SK-N-SH treated with all-trans-retinoic acid at 6 μM for 48 hours (cell line): ENCODE measurements around the gene TMED8.

Experiments
- ATAC-seq: fragments of 200-7000 bp; cut with Tn5 transposase; 3 replicates; pipeline ENCODE4 v1.9.1; 2020; ENCODE audit warnings: mild to moderate bottlenecking, moderate library complexity
- ARNTL ChIP-seq: fragments of 450-650 bp; formaldehyde crosslinking; IDR thresholded peaks from 2 replicates; pipeline ENCODE4 v1.5.0; 2020; ENCODE audit warnings: low read depth, mild to moderate bottlenecking, moderate library complexity, borderline replicate concordance
- BACH2 ChIP-seq: fragments of 250-450 bp; sonication (Bioruptor Pico); IDR thresholded peaks from 2 replicates; pipeline ENCODE4 v1.9.0; 2021; ENCODE audit warnings: mild to moderate bottlenecking, borderline replicate concordance
- CSDC2 ChIP-seq: fragments of 250-450 bp; sonication (Bioruptor Pico); IDR thresholded peaks from 2 replicates; pipeline ENCODE4 v1.5.0; 2020; ENCODE audit warnings: mild to moderate bottlenecking, moderate library complexity
- ESRRG ChIP-seq: fragments of 250-450 bp; sonication (Bioruptor Pico); IDR thresholded peaks from 2 replicates; pipeline ENCODE4 v1.6.1; 2021; ENCODE audit warnings: mild to moderate bottlenecking
- GLIS3 ChIP-seq: fragments of 250-450 bp; sonication (Bioruptor Pico); IDR thresholded peaks from 2 replicates; pipeline ENCODE4 v1.5.0; 2020; ENCODE audit warnings: mild to moderate bottlenecking, moderate library complexity
- ISL1 ChIP-seq: fragments of 250-450 bp; sonication (Bioruptor Pico); IDR thresholded peaks from 2 replicates; pipeline ENCODE4 v2.1.2; 2022; ENCODE audit warnings: mild to moderate bottlenecking, moderate library complexity
- OSR1 ChIP-seq: fragments of 250-450 bp; sonication (Bioruptor Pico); IDR thresholded peaks from 2 replicates; pipeline ENCODE4 v1.8.0; 2022; ENCODE audit warnings: moderate library complexity, mild to moderate bottlenecking, inconsistent platforms
- PPARA ChIP-seq: fragments of 250-450 bp; sonication (Bioruptor Pico); IDR thresholded peaks from 2 replicates; pipeline ENCODE4 v1.5.0; 2020; ENCODE audit warnings: mild to moderate bottlenecking, borderline replicate concordance
- RARB ChIP-seq: fragments of 250-450 bp; sonication (Bioruptor Pico); IDR thresholded peaks from 2 replicates; pipeline ENCODE4 v1.8.0; 2021; ENCODE audit warnings: mild to moderate bottlenecking, moderate library complexity
- SNAI2 ChIP-seq: fragments of 250-450 bp; sonication (Bioruptor Pico); IDR thresholded peaks from 2 replicates; pipeline ENCODE4 v1.5.0; 2020; ENCODE audit warnings: mild to moderate bottlenecking, moderate library complexity
- TCF4 ChIP-seq: fragments of 250-450 bp; sonication (Bioruptor Pico); IDR thresholded peaks from 2 replicates; pipeline ENCODE4 v1.8.0; 2021; ENCODE audit warnings: mild to moderate bottlenecking, moderate library complexity, borderline replicate concordance
- TOX ChIP-seq: fragments of 250-450 bp; sonication (Bioruptor Pico); IDR thresholded peaks from 2 replicates; pipeline ENCODE4 v1.8.0; 2021; ENCODE audit warnings: mild to moderate bottlenecking, moderate library complexity, borderline replicate concordance
- ZC3H10 ChIP-seq: fragments of 250-450 bp; sonication (Bioruptor Pico); IDR thresholded peaks from 2 replicates; pipeline ENCODE4 v1.5.1; 2021; ENCODE audit warnings: mild to moderate bottlenecking, moderate library complexity
- ZFP3 ChIP-seq: fragments of 250-450 bp; sonication (Bioruptor Pico); IDR thresholded peaks from 2 replicates; pipeline ENCODE4 v1.5.0; 2020; ENCODE audit warnings: mild to moderate bottlenecking, moderate library complexity
- ZFP30 ChIP-seq: fragments of 450-650 bp; formaldehyde crosslinking; IDR thresholded peaks from 2 replicates; pipeline ENCODE4 v1.5.0; 2022; ENCODE audit warnings: mild to moderate bottlenecking, moderate library complexity
- ZNF70 ChIP-seq: fragments of 450-650 bp; formaldehyde crosslinking; IDR thresholded peaks from 2 replicates; pipeline ENCODE4 v1.5.0; 2020; ENCODE audit warnings: mild to moderate bottlenecking, moderate library complexity
- ZNF8 ChIP-seq: fragments of 450-650 bp; formaldehyde crosslinking; IDR thresholded peaks from 2 replicates; pipeline ENCODE4 v1.5.0; 2020; ENCODE audit warnings: mild to moderate bottlenecking, moderate library complexity
- TF ChIP-seq, protein P1 (sequence below): fragments of 250-450 bp; sonication (Bioruptor Pico); IDR thresholded peaks from 2 replicates; pipeline ENCODE4 v1.8.0; 2020; ENCODE audit warnings: mild to moderate bottlenecking, moderate library complexity, borderline replicate concordance
- TF ChIP-seq, protein P2 (sequence below): fragments of 250-450 bp; sonication (Bioruptor Pico); IDR thresholded peaks from 2 replicates; pipeline ENCODE4 v1.5.1; 2020; ENCODE audit warnings: low read depth, mild to moderate bottlenecking, moderate library complexity
- TF ChIP-seq, protein P3 (sequence below): fragments of 250-450 bp; sonication (Bioruptor Pico); IDR thresholded peaks from 2 replicates; pipeline ENCODE4 v1.5.1; 2021; ENCODE audit warnings: mild to moderate bottlenecking, moderate library complexity
- TF ChIP-seq, protein P4 (sequence below): fragments of 250-450 bp; sonication (Bioruptor Pico); IDR thresholded peaks from 2 replicates; pipeline ENCODE4 v1.8.0; 2021; ENCODE audit warnings: low read depth, mild to moderate bottlenecking, moderate library complexity, borderline replicate concordance
- TF ChIP-seq, protein P5 (sequence below): fragments of 250-450 bp; sonication (Bioruptor Pico); IDR thresholded peaks from 2 replicates; pipeline ENCODE4 v1.5.0; 2020; ENCODE audit warnings: mild to moderate bottlenecking, moderate library complexity

The TMED8 gene

DNA sequence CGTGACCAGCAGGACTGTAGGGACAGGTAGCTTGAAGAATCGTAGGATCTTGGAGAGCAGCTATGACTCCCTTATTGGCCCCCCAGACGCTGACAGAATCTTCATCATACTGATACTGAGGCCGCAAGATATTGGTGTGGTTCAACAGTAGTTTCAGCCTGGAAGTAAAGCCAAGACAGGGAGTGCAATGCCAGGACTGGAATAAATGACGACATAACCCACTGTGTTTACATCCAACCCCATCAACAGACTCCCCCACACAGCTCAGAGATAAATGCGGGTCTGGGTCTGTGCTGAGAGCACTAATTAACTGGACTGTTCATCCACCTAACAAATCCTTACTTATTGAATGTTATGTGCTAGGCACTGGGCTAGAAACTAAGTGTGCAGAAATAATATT is 29.8 kb upstream of the TMED8 start:
- TF ChIP-seq BACH2 (CRISPR knock-in tag): no peak
- TF ChIP-seq, protein P1, sequence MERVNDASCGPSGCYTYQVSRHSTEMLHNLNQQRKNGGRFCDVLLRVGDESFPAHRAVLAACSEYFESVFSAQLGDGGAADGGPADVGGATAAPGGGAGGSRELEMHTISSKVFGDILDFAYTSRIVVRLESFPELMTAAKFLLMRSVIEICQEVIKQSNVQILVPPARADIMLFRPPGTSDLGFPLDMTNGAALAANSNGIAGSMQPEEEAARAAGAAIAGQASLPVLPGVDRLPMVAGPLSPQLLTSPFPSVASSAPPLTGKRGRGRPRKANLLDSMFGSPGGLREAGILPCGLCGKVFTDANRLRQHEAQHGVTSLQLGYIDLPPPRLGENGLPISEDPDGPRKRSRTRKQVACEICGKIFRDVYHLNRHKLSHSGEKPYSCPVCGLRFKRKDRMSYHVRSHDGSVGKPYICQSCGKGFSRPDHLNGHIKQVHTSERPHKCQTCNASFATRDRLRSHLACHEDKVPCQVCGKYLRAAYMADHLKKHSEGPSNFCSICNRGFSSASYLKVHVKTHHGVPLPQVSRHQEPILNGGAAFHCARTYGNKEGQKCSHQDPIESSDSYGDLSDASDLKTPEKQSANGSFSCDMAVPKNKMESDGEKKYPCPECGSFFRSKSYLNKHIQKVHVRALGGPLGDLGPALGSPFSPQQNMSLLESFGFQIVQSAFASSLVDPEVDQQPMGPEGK: no peak
- TF ChIP-seq, protein P2, sequence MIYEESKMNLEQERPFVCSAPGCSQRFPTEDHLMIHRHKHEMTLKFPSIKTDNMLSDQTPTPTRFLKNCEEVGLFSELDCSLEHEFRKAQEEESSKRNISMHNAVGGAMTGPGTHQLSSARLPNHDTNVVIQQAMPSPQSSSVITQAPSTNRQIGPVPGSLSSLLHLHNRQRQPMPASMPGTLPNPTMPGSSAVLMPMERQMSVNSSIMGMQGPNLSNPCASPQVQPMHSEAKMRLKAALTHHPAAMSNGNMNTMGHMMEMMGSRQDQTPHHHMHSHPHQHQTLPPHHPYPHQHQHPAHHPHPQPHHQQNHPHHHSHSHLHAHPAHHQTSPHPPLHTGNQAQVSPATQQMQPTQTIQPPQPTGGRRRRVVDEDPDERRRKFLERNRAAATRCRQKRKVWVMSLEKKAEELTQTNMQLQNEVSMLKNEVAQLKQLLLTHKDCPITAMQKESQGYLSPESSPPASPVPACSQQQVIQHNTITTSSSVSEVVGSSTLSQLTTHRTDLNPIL (CRISPR knock-in tag): no peak
- TF ChIP-seq, protein P3, sequence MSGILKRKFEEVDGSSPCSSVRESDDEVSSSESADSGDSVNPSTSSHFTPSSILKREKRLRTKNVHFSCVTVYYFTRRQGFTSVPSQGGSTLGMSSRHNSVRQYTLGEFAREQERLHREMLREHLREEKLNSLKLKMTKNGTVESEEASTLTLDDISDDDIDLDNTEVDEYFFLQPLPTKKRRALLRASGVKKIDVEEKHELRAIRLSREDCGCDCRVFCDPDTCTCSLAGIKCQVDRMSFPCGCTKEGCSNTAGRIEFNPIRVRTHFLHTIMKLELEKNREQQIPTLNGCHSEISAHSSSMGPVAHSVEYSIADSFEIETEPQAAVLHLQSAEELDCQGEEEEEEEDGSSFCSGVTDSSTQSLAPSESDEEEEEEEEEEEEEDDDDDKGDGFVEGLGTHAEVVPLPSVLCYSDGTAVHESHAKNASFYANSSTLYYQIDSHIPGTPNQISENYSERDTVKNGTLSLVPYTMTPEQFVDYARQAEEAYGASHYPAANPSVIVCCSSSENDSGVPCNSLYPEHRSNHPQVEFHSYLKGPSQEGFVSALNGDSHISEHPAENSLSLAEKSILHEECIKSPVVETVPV: no peak
- TF ChIP-seq TCF4 (CRISPR knock-in tag): no peak
- TF ChIP-seq ARNTL (CRISPR knock-in tag): no peak
- TF ChIP-seq GLIS3 (CRISPR knock-in tag): no peak
- TF ChIP-seq ZNF70 (CRISPR knock-in tag): no peak
- TF ChIP-seq ZNF8 (CRISPR knock-in tag): no peak
- TF ChIP-seq, protein P4, sequence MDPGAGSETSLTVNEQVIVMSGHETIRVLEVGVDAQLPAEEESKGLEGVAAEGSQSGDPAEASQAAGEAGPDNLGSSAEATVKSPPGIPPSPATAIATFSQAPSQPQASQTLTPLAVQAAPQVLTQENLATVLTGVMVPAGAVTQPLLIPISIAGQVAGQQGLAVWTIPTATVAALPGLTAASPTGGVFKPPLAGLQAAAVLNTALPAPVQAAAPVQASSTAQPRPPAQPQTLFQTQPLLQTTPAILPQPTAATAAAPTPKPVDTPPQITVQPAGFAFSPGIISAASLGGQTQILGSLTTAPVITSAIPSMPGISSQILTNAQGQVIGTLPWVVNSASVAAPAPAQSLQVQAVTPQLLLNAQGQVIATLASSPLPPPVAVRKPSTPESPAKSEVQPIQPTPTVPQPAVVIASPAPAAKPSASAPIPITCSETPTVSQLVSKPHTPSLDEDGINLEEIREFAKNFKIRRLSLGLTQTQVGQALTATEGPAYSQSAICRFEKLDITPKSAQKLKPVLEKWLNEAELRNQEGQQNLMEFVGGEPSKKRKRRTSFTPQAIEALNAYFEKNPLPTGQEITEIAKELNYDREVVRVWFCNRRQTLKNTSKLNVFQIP (CRISPR knock-in tag): no peak
- TF ChIP-seq ZC3H10 (CRISPR knock-in tag): no peak
- no peak for TF ChIP-seq TOX (CRISPR knock-in tag)
- TF ChIP-seq ZFP30 (CRISPR knock-in tag): no peak
- no peak for TF ChIP-seq OSR1 (CRISPR knock-in tag)
- no peak for TF ChIP-seq PPARA (CRISPR knock-in tag)
- TF ChIP-seq SNAI2: no peak
- TF ChIP-seq ISL1 (CRISPR knock-in tag): no peak
- TF ChIP-seq, protein P5, sequence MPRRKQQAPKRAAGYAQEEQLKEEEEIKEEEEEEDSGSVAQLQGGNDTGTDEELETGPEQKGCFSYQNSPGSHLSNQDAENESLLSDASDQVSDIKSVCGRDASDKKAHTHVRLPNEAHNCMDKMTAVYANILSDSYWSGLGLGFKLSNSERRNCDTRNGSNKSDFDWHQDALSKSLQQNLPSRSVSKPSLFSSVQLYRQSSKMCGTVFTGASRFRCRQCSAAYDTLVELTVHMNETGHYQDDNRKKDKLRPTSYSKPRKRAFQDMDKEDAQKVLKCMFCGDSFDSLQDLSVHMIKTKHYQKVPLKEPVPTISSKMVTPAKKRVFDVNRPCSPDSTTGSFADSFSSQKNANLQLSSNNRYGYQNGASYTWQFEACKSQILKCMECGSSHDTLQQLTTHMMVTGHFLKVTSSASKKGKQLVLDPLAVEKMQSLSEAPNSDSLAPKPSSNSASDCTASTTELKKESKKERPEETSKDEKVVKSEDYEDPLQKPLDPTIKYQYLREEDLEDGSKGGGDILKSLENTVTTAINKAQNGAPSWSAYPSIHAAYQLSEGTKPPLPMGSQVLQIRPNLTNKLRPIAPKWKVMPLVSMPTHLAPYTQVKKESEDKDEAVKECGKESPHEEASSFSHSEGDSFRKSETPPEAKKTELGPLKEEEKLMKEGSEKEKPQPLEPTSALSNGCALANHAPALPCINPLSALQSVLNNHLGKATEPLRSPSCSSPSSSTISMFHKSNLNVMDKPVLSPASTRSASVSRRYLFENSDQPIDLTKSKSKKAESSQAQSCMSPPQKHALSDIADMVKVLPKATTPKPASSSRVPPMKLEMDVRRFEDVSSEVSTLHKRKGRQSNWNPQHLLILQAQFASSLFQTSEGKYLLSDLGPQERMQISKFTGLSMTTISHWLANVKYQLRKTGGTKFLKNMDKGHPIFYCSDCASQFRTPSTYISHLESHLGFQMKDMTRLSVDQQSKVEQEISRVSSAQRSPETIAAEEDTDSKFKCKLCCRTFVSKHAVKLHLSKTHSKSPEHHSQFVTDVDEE (CRISPR knock-in tag): no peak
- no peak for TF ChIP-seq ESRRG (CRISPR knock-in tag)
- TF ChIP-seq CSDC2 (CRISPR knock-in tag): no peak
- TF ChIP-seq, all 23 proteins: peak for 0
- no peak for ATAC-seq

DNA sequence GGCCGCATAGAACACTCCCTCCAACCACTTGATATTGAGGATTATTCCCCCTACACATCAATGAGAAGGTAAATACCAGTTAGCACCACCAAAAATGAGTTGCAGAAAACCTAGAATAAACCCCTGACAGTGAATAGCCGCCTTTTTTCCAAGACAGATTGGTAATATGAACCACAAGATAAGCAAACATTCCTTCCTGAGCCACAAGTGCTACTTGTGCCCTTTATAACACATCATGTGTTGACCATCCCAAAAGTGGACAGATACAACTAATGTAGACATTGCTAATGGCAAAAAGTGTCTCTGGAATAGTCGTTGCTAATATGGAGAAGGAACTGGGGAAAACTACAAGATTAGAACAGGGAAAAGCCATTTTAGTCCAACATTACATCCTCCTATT is 29.2 kb upstream of the TMED8 start:
- no peak for ATAC-seq
- no peak for TF ChIP-seq ISL1 (CRISPR knock-in tag)
- TF ChIP-seq, protein P2 (CRISPR knock-in tag): no peak
- no peak for TF ChIP-seq TOX (CRISPR knock-in tag)
- TF ChIP-seq, protein P5 (CRISPR knock-in tag): no peak
- TF ChIP-seq, protein P4 (CRISPR knock-in tag): no peak
- no peak for TF ChIP-seq CSDC2 (CRISPR knock-in tag)
- TF ChIP-seq OSR1 (CRISPR knock-in tag): no peak
- no peak for TF ChIP-seq SNAI2
- no peak for TF ChIP-seq ZC3H10 (CRISPR knock-in tag)
- no peak for TF ChIP-seq ZNF70 (CRISPR knock-in tag)
- no peak for TF ChIP-seq RARB (CRISPR knock-in tag)
- no peak for TF ChIP-seq ZFP3 (CRISPR knock-in tag)
- TF ChIP-seq PPARA (CRISPR knock-in tag): no peak
- TF ChIP-seq ESRRG (CRISPR knock-in tag): no peak
- TF ChIP-seq, protein P3: no peak
- no peak for TF ChIP-seq GLIS3 (CRISPR knock-in tag)
